GM18526 (cell line): ENCODE measurements around the gene LNX1.

Experiments used
- POLR2A ChIP-seq: IDR thresholded peaks from 3 replicates; pipeline ENCODE4 v1.6.1; 2011; ENCODE audit not compliant: insufficient read length; ENCODE audit errors: extremely low read depth

The LNX1 gene

DNA sequence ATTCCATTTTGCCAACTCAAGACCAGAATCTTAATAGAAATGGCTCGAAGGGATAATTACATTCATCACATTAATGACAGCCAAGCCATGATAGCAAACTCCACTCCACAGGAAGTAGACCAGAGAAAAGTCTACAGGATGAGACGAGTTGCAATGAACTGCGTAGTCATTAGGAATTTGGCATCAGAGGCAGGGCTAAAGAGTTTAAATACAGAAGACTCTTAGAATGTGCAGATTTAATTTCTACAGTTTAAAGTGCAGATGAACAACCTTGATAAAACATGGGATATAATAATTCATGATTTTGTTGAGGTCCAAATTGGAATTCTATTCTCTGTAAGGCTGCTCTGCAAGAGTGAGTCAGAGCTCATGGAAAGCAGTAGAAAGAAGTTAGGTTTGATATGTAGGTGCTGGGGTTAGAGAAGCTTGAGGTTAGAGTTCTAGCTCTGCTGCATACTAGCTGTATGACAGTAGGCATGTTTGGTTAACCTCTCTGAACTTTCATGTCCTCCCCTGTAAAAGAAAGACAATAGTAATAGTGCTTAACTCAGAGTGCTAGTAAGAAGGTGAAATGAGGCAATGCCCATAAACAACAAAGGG lies 32.2 kb downstream of the LNX1 start:
- no peak for TF ChIP-seq POLR2A

DNA sequence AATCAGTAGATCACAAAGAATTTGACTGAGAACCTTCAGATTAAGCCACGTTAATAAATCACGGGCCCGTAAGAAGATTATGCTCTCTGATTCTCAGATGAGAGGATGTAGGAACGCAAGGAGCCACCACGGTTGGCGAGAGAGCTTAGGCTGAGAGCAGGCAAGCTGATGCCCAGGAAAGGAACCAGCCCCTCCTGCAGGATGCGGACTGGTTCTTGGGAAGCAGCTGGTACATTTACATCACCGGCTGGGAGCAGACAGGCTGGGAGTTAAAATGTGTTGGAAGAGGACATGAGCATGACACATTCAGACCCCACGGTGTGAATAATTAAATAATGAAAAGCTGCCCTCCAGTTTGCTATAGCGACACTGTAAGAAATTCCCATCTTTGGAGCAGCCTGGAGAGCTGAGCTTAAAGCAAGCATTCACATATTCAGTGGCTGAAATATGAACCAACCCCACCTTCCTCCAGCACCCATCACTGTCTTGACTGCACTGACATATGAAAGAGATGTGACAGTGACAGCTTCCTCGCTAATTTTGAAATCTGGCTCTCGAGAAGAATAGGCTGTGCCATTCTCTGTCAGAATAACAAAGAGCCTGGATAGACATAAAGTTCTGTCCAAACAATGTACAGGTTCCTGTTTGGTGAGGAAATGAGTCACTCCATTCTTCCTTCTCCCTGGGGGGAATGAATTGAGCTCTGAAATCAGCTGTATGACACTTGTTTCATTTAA lies 33.1 kb downstream of the LNX1 start:
- TF ChIP-seq POLR2A, result no peak

DNA sequence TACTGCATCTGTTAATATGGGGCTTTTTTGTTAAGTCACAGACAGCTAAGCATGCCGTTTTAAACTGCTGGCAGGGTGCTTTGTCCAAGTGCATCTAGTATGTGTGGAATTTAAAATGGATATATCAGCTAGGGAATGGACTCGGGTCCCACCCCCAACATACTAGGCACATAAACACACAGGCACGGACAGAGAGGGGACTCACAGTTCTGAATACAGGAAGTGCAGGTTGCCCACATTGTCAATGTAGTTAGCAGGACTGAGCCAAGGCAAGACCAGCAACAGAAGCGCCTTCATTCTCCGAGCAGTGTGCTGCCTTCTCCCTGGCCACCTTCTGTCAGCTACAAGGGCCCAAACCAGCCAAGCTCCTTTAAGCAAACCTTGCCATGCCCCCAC lies 33.6 kb downstream of the LNX1 start:
- TF ChIP-seq POLR2A, result no peak

DNA sequence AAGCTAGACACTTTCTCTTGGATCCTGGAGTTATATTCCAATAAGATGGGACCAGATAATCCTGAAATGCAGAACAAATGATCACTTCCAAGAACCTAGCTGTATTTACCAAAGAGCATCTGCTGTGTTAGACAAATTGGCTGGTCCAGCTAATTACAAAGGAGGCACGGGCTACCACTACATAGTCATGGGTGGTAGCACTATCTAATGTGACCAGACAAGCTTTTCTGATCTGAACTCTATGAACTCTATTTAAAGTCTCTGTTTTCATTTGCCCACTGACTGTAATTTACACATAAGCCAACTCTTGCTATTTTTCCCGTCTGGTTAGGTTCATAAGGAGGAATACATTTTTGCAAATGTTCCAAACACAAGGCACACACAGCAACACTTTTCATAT lies 34.6 kb downstream of the LNX1 start:
- no peak for TF ChIP-seq POLR2A

DNA sequence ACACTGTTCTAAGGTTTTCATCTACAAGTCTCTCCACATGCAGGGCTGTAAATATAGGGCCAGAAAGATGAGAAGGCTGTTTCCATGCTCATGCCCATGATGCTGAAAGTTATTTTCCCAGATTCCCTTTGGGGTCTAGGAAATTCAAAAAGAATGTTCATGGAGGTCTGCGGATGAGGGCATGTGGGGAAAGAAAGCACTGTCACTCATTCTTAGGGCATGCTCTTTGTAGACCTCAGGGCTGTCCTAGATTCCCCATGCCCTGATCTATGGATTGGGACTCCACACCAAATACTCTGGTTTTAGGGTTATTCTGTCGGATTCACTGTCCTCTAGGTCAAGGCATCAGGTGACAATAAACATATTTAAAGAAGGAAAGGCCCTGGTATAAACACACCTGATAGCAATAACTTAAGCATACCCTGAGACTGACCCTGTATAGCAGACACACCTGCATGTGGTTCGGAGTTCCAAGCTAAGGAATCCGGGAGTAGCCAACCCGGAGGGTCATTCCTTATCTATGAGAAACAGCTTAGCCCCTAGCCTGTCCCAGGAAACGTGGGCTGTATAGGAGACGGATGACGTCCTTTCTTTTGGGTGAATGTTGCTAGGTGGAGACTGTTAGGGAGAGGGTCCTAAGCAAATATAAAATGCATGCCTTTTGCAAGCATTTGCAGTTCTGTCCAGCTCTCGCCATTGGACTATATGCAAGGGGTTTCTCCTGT lies 37.6 kb downstream of the LNX1 start:
- TF ChIP-seq POLR2A, result no peak

DNA sequence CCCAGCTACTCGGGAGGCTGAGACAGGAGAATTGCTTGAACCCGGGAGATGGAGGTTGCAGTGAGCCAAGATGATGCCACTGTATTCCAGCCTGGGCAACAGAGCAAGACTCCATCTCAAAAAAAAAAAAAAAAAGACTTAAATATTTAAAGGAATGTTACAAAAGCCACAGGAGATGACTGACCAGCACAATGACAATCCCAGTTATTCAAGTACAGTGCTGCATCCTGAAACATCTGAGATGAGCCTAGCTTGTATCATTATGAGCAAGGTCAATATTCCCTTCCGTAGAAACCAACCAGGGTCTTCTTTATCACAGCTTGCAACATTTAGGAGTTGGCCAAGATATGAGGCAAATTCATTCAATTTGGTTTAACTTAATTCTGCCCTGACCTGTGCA lies 38.6 kb downstream of the LNX1 start:
- TF ChIP-seq POLR2A, result no peak

DNA sequence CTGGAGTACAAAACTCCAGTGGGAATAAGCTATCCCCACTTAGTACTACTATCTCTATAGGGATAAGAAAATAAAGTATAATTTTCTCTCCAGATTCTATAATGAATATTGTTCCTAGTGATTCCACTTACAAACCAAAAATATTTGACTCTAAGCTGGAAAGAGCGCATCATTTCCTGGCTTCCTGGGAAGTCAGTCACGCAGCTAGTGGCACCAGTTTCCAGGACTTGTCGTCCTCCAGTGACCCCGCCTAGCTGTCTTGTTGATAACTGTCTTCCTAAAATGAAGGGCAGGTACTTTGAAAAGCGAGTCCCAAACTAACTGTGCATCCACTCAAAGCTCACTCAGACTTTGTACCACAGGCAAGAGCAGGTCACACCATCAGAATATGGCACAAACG lies 39.3 kb downstream of the LNX1 start:
- TF ChIP-seq POLR2A, result no peak

DNA sequence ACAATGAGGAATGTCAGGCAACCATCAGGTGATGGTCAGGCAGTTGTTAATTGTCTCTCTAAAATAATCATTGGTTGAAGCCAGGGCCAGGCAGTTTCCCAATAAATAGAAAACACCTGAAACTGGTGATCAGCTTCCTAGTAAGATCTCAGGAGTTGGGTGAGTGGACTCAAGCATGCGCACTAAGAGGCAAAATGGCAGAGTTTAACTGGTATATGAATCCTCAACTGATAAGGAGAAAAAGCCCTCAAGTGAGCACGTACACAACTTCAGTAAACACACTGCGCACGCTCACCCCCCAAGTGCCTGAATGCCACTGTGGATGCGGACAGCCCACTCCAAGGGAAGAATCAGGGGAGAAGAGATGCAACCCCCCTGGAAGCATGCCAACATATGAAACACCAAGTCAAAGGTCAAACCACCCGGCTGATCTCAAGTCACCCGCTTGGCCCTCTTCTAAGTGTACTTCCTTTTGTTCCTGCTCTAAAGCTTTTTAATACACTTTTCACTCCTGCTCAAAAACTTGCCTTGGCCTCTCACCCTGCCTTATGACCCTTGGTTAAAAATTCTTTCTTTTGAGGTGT lies 39.9 kb downstream of the LNX1 start:
- TF ChIP-seq POLR2A, result no peak

DNA sequence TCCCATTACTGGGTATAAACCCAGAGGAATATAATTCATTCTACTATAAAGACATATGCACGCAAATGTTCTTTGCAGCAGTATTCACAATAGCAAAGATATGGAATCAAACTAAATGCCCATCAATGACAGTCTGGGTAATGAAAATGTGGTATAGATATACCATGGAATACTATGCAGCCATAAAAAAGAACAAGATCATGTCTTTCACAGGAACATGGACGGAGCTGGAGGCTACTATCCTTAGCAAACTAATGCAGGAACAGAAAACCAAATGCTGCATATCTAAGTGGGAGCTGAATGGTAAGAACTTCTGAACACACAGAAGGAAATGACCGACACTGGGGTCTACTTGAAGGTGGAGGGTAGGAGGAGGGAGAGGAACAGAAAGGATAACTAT lies 42.6 kb downstream of the LNX1 start:
- TF ChIP-seq POLR2A, result no peak

DNA sequence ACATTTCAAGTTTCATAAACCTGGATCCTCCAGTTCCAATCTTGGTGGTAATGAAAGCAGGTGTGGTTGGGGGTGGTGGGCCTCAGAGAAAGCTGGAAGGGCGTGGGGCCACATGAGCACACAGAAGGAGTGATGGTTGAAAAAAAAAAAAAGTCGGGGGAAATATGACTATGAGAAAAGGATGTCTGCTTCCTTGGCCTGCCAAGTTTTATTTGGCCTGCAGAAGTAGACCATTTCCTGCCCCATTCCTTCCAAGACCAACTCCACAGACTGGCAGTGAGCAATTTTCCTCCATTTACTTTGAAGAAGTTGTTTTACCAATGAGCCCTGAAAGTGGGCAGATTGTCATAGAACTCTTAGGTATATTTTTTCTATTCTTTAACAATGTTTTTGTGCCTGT lies 43.3 kb downstream of the LNX1 start:
- TF ChIP-seq POLR2A, result no peak

DNA sequence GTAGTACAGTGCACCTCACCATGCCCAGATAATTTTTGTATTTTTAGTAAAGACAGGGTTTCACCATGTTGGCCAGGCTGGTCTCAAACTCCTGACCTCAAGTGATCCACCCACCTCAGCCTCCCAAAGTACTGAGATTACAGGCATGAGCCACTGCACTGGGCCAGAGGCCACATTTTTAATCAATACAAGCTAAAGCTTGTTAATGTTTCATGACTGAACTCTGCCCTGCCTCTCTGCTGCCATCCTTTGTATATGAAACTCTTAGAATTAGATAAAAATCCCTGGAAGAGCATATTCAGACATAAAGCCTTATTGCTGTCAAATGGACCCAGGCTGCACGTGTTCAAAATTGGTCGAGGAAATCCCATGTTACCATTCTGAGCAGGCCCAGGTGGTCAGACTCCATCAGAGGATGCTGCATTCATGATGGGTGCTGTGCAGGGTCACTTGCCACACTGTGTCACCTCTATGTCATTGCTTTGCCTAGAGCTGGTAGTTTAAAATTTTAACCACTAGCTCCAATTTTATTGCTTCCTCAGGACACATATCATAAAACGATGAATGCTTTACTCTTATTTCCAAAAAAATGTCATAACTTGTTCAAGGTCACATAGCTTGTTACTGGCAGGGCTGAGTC lies 45.2 kb downstream of the LNX1 start:
- no peak for TF ChIP-seq POLR2A

DNA sequence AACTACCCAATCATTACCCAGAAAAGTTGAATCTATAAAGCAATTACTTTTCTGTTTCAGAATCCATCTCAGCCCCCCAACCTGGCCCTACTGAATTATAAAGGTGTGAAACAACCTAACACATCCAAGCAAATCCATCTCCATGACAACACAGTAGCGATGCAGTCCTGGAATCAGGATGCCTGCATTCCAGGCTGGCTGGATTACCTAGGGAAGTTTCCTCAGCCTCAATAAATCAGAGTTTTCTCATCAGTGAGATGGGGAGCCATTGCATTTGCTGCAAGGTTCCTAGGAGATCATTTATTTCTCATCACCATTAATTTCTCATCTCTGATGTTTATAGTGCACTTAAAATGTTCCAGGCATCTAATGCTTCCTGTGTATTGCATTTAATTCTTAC lies 46.0 kb downstream of the LNX1 start:
- TF ChIP-seq POLR2A, result no peak

DNA sequence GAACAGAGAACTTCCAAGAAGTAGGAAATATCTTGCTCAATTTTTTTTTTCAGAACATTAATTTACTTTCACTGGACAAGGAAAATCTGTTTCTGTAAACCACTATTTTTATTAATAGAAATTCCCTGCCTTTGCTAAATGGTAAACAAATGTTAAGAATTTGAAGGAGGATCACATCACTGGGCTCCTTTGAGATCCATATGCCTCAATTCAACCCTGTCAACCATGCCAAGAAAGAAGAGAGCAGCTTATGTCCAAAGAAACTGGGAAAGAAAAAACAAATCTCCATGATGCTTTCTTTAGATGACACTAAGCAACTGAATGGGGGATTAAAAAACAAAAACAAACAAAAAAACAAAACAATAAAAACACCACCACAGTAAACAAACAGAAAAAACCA lies 47.7 kb downstream of the LNX1 start:
- no peak for TF ChIP-seq POLR2A

DNA sequence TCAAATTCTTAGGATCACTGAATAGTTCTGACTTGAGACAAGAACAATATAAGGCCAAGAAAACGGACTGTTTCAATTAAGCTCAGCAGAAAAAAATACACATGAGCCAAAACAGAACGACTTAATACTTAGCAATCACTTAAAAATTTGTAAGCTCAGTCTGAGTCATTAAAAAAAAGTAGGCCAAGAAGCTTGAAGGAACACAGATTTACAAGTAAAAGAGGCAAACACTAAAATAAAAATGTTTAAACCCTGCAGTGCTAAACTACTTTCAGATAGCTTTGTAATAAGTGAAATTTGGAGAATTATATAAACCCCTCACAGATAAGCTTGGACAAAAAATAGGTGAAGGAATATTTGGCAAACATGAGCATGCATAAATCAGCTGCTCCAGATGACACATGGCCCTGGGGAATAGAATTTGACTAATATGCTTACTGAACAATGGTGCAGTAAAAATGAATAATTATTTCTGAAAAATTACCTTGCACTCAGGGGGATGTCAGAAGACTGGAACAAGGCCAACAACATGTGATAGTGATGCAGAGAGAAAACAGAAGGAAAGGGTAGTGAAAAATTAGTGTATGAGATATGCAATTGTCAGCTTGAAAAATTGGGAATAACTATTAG lies 49.6 kb downstream of the LNX1 start:
- TF ChIP-seq POLR2A, result no peak

DNA sequence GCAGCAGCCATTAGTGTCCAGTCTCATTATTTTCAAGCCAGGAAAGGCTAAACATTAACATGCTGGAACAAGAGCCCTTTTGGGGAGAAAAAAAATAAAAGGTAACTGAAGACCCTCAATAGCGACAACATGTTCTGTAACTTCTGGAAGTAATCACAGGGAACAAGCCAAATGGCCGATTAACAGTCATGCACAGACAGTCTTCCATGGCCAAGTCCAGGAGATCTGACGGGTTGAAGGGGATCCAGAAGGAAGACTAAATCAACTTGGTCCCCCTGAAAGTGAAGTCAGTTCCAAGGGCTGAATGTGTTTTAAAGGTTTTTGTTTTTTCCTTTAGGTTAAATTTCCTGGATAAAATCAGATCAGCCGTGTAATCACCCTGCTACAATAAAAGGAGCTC lies 52.5 kb downstream of the LNX1 start:
- no peak for TF ChIP-seq POLR2A
